GM21515 (cell line): Measurements from ENCODE around the gene LPCAT1.
"Not testable (repeated sequence)": the region's sequence is repeated elsewhere in the genome, so short reads cannot be mapped to it uniquely, and the experiment has no call there.

Experiments used
- ATAC-seq: cut with Tn5 transposase; IDR thresholded peaks from one replicate; pipeline ENCODE4 v1.9.1; 2021; ENCODE audit not compliant: unreplicated experiment

The LPCAT1 gene

DNA sequence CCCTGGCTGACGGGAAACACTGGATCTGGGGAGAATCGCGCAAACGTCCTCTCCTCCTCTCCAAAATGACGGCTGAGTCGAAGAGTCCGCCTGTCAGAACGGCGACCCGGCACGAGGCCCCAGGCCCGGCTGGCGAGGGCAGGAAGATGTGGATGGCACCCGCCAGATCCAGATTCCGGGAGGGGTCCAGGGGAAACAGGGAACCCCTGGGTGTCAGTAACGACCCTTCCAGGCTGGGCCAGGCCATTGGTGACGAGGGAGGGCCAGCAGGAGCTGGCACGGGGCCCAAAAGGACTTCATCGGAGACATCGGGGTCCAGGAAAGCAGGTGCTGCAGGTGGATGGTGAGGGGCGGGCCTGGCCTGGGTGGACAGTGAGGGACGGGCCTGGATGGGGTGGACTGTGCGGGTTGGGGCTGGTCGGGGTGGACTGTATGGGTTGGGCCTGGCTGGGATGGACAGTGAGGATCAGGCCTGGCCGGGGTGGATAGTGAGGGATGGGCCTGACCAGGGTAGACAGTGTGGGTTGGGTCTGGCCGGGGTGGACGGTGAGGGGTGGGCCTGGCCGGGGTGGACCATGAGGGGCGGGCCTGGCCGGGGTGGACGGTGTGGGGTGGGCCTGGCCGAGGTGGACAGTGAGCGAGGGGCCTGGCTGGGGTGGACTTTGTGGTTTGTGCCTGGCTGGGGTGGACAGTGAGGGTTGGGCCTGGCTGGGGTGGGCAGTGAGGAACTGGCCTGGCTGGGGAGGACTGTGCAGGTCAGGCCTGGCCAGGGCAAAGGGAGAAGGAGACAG lies 92.5 kb downstream of the LPCAT1 start:
- ATAC-seq: no peak

DNA sequence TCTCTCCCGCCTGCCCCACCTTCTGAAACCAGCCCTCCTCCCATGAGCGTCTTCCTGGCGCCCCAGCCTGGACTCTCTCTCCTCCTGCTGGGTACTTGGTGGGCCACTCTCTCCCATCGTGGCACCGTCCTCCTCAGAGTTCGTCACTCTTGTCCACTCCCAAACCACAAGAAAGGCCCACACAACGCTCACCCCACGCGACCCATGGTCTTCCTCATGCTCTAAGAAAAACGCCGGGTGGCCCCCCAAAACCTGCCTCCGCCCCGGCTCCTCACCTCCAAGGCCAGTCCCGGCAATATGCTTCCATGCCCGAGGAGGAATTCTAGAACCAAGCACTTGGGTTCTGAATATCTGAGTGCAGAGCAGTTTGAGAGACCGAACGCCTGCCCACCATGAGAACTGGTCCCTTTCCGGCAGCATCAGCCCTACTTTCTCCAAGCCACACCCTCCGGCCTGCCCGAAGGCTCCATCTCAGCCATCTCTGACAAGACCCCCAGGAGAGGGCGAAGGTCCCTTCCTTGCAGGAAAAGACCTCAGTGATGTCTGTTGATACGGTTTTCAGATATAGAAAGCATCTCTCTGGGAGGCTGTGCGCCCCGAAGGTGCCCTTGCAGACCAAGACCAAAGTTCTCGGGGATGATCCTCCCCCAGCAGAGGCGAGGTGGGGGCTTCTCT lies 93.5 kb downstream of the LPCAT1 start:
- ATAC-seq: no peak

DNA sequence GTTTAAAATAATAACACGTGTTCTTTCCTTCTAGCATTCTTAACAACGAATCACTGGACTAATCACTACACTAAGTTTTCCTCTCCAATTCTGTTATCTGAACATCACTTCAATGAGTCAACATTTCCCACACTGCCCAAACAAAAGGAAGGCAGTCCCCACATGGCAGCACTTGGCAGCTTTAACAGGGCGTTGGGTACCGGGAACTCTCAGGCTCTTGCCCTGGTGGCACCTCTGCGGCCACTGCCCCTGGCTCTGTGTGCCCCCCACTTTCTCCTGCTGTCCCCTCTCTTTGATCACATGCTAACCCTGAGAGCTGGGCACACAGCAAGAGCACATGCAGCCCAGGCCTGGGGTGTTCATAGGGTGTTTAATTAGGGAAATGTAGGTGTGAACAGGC lies 94.3 kb downstream of the LPCAT1 start:
- no peak for ATAC-seq

DNA sequence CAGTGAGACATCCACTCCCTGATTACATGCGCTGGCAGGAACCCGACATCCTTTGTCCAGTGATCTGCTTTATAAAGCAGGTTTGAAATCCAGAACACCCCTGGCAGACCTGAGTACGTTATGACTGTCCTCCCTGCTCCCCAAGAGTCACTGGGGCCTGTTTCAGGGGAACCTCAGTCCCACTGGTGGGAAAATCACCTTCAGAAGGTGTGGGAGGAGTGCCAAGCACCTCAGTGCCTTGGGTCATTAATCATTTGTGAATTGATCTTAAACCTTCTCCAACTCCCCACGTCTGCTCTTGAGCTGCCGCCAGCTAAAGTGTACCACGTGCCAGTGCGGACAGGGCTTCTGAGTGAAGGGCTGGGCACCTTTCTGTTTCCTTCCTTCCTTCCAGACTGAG lies 94.7 kb downstream of the LPCAT1 start:
- no peak for ATAC-seq

DNA sequence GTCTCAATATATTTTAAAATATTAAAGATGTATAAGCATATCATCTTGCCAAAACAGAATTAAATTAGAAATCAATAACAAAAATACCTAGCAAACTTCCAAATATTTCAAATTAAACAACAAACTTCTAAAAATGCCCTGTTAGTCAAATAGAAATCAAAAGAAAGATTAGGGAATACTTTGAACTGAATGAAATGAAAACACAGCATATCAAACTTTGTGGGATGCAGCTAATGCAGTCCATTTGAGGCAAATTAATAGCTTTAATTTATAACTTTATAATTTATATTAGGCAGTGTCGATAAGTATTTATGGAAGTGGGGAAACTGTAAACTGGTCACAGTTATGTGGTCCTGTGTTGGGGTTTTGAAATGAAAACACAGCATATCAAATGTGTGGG lies 95.7 kb downstream of the LPCAT1 start:
- ATAC-seq: no peak

DNA sequence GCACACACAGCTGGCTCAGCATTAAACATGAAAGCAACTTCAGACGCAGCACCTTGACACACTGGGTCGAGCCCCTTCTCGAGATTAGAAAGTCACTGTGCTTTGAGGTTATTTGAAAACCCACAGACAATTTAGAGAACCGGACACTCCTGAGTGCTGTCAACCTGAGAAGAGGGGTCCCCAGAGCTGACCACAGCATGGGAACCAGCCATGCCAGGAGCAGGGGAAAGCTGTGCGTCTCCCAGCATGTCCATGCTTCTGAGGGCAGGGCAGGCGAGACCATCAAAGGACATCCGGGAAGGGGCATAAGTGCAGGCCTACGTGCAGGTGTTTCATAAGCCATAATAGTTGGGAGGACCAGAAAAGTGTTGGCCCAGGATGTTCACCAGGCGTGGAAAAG lies 99.0 kb downstream of the LPCAT1 start:
- ATAC-seq: no peak

DNA sequence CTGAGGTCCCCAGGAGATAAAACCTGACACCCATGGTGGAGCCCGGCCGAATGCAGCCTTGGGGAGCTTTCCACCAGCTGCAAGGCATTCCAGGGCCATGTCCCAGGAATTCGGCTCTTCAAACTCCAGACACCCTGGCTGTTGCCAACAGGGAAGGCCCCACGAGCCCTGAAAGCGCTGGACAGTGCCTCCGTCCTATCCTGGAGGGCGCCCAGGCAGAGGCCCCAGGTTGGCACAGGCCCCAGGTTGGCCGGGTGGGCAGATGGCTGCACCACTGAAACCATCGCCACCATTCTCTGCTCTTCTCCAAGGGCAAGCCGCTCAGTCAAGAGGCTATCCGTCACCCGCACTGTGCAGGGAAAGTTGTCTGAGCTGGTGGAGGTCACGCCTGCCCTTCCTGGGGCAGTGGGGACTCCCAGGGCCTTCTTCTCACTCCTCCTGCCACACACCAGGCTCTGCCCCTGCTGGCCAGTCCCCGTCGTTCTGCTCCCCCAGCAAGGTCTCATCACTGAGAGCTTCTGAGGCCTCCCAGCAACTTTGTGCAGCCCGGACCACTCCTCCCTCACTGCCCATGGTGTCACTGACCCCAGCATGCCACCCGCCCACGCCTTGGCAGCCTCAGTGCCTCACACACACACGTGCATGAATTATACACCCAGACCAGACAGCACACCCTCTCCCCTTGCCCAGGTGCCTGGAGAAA lies 99.7 kb downstream of the LPCAT1 start:
- ATAC-seq: no peak

DNA sequence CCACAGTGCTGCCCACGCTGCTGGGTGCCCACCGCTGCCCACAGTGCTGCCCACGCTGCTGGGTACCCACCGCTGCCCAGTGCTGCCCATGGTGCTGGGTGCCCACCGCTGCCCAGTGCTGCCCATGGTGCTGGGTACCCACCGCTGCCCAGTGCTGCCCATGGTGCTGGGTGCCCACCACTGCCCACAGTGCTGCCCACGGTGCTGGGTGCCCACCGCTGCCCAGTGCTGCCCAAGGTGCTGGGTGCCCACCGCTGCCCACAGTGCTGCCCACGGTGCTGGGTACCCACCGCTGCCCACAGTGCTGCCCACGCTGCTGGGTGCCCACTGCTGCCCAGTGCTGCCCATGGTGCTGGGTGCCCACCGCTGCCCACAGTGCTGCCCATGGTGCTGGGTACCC lies 101.2 kb downstream of the LPCAT1 start:
- not testable (repeated sequence) for ATAC-seq

DNA sequence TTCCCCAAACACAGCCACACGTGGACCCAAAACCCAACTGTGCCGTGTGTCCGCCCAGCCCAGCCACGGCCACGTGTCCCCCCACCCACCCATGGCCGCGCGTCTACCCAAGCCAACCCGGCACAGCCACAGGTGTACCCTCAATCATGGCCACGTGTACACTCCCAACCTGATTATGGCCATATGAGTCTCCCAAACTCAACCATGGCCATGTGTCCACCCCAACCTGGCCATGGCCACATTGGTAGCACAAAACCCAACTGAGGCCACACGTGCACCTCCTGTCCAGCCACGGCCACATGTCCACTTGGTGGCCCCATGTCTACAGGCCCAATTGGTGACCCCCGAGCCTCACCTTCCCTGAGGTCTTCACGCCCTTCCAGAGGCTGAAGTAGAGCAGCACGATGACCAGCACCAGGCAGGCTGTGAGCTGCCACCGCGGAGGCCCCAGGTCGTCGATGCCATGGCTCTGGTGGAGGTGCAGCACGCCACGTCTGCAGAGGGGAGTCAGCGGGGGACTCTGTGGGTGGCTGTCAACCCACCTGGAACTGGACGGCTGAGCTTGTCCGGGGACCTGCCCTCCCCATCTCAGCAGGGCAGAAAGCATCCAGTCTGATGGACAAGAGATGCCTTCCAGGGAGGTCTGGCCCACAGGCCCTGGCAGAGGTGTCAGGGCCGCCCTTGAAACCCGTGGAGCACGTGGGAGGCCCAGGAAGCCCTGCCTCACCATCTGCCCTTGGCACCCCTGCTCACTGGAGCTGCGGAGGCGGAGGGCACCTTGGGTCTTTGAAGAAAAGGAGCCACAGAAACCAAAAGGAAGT lies 102.0 kb downstream of the LPCAT1 start:
- ATAC-seq: no peak

DNA sequence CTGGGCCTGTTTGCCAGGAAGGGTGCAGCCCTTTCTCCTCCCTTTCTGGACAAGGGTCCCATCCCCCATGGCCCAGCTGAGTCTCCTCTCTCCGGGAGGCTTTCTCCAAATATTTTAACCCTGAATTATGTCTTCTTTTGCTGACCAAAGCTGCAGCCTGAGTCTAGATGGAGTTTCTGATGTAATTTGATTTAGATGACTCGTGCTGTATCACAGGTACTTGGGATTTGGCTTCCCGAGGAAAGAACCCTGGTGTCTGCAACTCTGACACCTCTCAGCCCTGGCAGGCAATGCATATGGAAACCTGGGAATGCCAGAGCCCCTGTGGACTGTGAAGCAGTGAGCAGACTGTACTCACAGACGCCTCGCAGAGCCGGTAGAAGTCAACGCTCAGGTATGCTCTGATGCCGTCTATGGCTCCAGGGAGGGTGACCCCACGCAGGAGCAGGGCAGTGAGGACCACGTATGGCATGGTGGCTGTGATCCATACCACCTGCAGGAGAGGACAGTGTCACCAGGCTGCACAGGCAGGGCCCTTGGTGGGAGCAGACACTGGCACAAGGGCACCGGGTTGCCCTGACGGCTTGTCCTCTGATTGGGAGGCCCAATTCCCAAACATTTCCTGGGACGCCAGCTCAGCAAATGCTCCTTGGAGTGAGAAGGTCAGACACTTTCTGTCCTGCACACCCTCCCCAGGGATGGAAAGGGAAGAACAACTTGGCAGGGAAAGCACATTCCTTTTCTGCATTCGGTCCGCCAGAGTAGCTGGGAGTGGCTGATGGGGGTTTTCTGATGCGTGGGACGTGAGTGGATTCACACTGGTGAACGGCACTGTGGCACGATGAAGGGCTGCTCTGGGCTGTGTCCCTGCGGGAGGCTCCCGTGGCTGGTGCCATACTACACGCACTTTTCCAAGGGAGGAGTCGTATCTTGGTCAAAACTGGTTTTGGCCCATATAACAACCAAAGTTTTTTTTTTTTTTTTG lies 103.3 kb downstream of the LPCAT1 start:
- no peak for ATAC-seq

DNA sequence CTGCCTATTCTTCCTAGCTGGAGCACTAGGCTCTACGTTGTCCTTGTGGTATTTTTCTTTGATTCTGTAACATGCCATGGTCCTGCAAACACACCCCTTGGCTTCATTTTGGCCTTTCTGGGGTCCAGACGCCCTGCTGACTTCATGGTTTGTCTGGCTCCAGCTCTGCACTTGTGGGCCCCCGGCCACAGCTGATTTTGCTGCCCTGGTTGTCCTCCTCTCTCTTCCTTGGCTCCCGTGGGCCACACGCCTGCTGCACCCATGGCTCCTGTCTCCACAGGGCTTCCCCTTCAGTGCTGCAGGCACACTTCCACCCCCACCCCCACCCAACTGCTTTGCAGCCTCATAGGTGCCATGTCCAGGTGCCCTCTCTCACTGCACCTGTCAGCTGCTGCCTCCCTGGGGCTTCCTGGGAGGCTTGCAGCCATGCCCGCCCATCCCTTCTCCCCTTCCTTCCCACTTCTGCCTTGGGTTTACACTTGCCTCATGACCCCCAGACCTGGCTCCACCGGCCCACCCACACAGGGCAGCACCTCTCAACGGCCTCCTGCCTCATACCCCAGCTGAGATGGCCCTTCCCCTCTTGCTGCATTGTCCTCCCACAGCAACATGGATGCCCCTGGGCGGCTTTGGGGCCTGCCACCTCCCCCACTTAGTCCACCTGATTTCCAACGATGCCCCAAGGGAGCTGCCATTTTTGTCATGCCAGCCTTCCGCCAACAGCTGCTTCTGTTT lies 104.1 kb downstream of the LPCAT1 start:
- ATAC-seq: no peak

DNA sequence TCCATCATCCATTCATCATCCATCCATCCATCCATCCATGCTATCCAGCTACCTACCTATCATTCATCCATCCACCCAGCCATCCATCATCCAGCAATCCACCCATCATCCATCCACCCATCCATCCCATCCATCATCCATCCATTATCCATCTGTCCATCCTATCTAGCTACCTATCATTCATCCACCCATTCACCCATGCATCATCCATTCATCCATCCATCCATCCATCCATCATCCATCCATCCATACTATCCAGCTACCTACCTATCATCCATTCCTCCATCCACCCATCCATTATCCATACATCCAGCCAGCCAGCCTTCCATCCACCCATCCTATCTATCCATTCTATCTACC lies 104.9 kb downstream of the LPCAT1 start:
- no peak for ATAC-seq

DNA sequence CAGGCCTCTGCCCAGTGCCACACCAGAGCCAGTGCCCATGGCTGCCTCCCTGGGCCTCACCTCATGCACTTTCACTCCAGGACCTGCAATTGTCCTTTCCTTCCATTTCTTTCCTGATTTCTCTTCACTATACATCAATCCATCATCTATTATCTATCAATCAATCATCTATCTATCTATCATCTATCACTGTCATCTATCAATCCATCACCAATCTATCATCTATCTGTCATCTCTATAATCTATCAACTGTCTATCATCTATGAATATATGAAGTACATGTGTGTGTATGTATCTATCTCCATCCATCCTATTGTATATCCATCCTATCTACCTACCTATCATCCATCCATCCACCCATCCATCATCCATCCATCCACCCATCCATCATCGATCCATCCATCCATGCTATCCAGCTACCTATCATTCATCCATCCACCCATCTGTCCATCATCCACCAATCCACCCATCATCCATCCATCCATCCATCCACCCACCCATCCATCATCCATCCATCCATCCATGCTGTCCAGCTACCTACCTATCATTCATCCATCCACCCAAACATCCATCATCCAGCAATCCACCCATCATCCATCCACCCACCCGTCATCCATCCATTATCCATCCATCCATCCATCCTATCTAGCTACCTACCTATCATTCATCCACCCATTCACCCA lies 105.4 kb downstream of the LPCAT1 start:
- no peak for ATAC-seq

DNA sequence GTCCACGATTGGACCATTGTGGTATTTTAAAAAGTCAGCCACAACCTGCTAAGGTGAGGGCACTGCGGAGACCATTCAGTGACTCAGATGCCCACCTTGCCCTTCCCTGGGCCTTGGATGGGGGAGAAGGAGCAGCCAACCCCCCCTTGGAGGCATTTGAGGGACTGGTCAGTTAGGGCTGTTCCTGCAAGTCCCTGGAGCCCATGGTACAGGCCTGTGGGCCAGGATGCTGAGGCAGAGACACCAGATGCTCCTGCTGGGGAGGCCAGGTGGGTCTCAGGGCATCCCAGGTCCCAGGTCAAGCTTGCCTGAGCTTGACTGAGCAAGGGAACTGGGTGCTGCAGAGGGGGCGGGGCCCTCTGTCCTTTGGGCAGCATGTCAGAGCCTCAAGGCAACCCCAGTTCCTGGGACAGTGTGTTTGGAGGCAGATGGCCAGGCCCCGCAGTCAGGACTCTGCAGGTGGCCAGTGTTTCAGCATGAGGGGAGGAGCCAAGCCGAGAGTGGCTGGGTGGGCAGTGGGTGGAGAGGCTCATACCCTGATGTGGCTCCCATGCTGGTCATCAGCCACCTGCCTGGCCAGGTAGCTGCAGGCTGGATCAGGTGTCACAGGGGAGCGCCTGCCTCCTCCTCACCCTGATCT lies 106.1 kb downstream of the LPCAT1 start:
- no peak for ATAC-seq

DNA sequence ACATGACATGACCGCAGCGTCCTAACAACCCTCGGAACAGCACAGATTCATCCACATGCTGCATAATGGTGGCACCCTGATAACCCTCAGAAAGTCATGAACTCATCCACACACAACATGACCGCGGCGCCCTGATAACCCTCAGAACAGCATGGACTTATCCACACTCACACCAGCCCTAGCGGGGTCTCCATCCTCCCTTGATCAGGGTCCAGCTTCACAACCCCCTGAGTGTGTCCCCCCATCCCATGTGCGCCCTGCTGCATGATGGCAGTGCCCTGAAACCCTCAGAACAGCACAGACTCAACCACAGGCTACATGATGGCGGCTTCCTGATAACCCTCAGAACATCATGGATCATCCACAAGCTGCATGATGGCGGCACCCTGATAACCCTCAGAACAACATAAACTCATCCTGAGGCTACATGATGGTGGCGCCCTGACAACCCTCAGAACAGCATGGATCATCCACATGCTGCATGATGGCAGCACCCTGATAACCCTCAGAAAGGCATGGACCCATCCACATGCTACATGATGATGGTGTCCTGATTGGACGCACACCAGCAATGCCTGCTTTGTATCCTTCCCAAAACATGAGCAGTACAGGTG lies 106.8 kb downstream of the LPCAT1 start:
- no peak for ATAC-seq

DNA sequence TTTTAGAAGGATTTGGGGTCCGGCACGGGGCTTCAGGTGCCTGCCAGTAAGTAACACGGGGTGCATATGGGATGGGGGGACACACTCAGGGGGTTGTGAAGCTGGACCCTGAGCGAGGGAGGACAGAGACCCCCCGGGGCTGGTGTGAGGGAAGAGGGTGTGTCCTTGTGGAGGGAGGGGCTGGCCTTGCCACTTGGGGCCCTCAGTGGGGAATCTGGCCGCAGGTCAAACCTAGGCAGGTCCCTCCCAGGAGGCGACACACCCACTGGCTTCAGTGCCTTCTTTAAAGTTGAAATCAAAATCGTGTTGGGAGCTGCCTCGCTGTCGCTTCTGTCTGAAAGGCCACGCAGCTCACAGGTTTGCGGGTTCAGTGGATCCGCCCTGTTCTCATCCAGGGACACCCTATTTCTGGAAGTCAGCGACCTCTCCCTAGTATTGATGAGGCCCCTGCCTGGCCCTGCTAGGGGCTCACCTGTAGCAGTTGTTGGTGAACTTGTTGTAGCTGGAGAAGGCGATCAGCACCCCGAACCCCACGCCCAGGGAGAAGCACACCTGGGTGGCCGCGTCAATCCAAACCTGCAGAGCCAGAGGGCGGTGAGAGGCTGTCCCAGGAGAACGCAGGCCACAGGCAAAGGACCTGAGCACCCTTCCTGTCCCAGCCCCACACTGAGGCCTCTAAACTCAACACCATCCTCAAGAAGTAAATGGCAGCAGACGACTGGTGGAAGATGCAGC lies 108.0 kb downstream of the LPCAT1 start:
- ATAC-seq: no peak

DNA sequence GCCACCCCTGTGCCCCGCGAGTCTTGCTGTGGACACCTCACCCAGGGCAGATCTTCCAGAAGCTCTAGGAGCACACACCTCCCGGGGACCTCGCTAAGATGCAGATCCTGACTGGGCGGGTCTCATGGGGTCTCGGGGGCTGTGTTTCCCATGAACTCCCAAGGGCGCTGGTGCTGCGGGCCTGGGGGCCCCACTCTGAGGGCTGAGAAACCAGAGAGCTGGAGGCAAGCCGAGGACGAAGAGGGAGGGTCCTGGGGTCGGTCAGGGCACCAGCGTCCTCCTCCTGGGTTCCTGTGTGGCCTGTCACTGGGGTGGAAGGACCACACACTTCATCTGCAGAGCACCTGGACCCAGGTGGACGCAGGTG lies 108.7 kb downstream of the LPCAT1 start:
- ATAC-seq: no peak
